Astrocyte (in vitro differentiated cells and primary cell): ENCODE data around the gene ANKRD12. TPM values are rescaled to one million over a fixed set of nuclear protein-coding genes. Genes with fewer than 3 reads are reported as not detected.

Experiments
- DNase-seq: peaks from one replicate; pipeline ENCODE4 v3.0.0-alpha.2; 2010; ENCODE audit warnings: low read depth
- FAIRE-seq: peaks from 2 replicates; lab custom pipeline; 2011; peaks lifted over from hg19 to GRCh38; lab: Jason Lieb, UNC
- H2AFZ ChIP-seq: 2 replicates; pipeline ENCODE4 v1.6.0; 2012; ENCODE audit warnings: low read depth, low read length, inconsistent platforms
- H3K27ac ChIP-seq: 2 replicates; pipeline ENCODE4 v1.5.1; 2011; ENCODE audit warnings: low read depth, low read length, inconsistent platforms
- H3K27me3 ChIP-seq: 2 replicates; pipeline ENCODE4 v1.6.0; 2011; ENCODE audit warnings: low read length, inconsistent platforms; ENCODE audit not compliant: insufficient read depth
- H3K36me3 ChIP-seq: 2 replicates; pipeline ENCODE4 v1.5.1; 2011; ENCODE audit warnings: low read length, inconsistent platforms; ENCODE audit not compliant: insufficient read depth
- H3K4me1 ChIP-seq: 2 replicates; pipeline ENCODE4 v1.5.1; 2011; ENCODE audit warnings: low read length, inconsistent platforms; ENCODE audit not compliant: insufficient read depth
- H3K4me2 ChIP-seq: 2 replicates; pipeline ENCODE4 v1.6.0; 2012; ENCODE audit warnings: low read length, inconsistent platforms
- H3K4me3 ChIP-seq: 2 replicates; pipeline ENCODE4 v1.5.1; 2011; ENCODE audit warnings: low read depth, mild to moderate bottlenecking, low read length, inconsistent platforms; ENCODE audit not compliant: insufficient read depth
- H3K79me2 ChIP-seq: 2 replicates; pipeline ENCODE4 v1.6.0; 2012; ENCODE audit warnings: mild to moderate bottlenecking, low read length, inconsistent platforms; ENCODE audit not compliant: insufficient read depth
- H3K9ac ChIP-seq: 2 replicates; pipeline ENCODE4 v1.6.0; 2012; ENCODE audit warnings: mild to moderate bottlenecking, low read length, inconsistent platforms
- H3K9me3 ChIP-seq: 2 replicates; pipeline ENCODE4 v1.5.1; 2012; ENCODE audit warnings: low read depth, mild to moderate bottlenecking, low read length, inconsistent platforms; ENCODE audit not compliant: insufficient read depth
- H4K20me1 ChIP-seq: 2 replicates; pipeline ENCODE4 v1.6.0; 2012; ENCODE audit warnings: low read length, inconsistent platforms; ENCODE audit not compliant: insufficient read depth
- H3K27ac Mint-ChIP-seq: one replicate; pipeline ENCODE4 v1.8.0; 2021; ENCODE audit warnings: mild to moderate bottlenecking, mixed read lengths; ENCODE audit not compliant: unreplicated experiment
- H3K27me3 Mint-ChIP-seq: one replicate; pipeline ENCODE4 v1.8.0; 2021; ENCODE audit warnings: low read depth, mixed read lengths; ENCODE audit not compliant: unreplicated experiment
- H3K36me3 Mint-ChIP-seq: one replicate; pipeline ENCODE4 v1.8.0; 2021; ENCODE audit warnings: low read depth, mixed read lengths; ENCODE audit not compliant: unreplicated experiment
- H3K4me1 Mint-ChIP-seq: one replicate; pipeline ENCODE4 v1.8.0; 2021; ENCODE audit warnings: low read depth, mixed read lengths; ENCODE audit not compliant: unreplicated experiment
- H3K4me3 Mint-ChIP-seq: one replicate; pipeline ENCODE4 v1.8.0; 2021; ENCODE audit warnings: mild to moderate bottlenecking, moderate library complexity, mixed read lengths; ENCODE audit not compliant: unreplicated experiment
- H3K9me3 Mint-ChIP-seq: one replicate; pipeline ENCODE4 v1.8.0; 2021; ENCODE audit warnings: mild to moderate bottlenecking, mixed read lengths; ENCODE audit not compliant: unreplicated experiment
- EZH2 ChIP-seq: IDR thresholded peaks from 2 replicates; pipeline ENCODE4 v1.6.1; 2012; ENCODE audit warnings: mild to moderate bottlenecking, low read length, inconsistent platforms; ENCODE audit not compliant: insufficient read depth
- total RNA-seq: library from RNA; stranded (reverse); gene quantifications from 2 replicates; pipeline ENCODE4 v1.2.1, GENCODE V29; 2021
- TF ChIP-seq, protein P1 (sequence below): IDR thresholded peaks from 2 replicates; pipeline ENCODE4 v1.5.1; 2011; ENCODE audit warnings: low read depth, mild to moderate bottlenecking, inconsistent platforms, low read length, moderate library complexity; ENCODE audit not compliant: insufficient read depth

The ANKRD12 gene
- total RNA-seq, 1 donor from 2014 or later: 24.4 TPM

DNA sequence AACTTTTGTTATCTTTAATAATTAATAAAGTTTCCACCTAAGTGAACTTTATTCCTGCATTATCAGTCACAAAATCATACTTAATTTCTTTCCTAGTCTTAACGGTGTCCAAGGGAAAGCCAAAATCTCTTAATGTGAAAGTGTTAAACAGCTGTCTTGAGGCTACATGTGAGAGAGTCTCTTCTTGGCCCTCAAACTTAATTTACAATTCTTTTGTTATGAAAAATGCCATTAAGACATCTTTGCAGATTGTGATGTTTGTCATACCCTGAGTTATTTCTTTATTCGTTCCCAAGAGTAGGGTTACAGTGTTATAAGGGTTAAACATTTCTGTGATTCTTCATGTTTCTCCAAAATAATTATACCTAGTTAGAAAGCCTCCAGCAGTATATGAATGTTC lies 64.6 kb downstream of the ANKRD12 start:
- Histone ChIP-seq H3K27me3 (no peaks in the 10 kb centered on the region), H3K4me3 (no peak overlapping the region), H3K4me2 (no peak overlapping the region), H3K9me3 (no peaks in the 10 kb centered on the region), H4K20me1 (no peaks in the 10 kb centered on the region), H2AFZ (no peak overlapping the region), H3K27ac (no peak overlapping the region), H3K36me3 (no peaks in the 10 kb centered on the region), H3K9ac (no peak overlapping the region), H3K4me1 (no peaks in the 10 kb centered on the region), H3K79me2 (no peaks in the 10 kb centered on the region)
- Mint-ChIP-seq H3K27ac (no peak overlapping the region), H3K27me3 (no peaks in the 10 kb centered on the region), H3K4me1 (no peaks in the 10 kb centered on the region), H3K9me3 (no peaks in the 10 kb centered on the region), H3K4me3 (no peak overlapping the region), H3K36me3 (no peaks in the 10 kb centered on the region)
- TF ChIP-seq, protein P1, sequence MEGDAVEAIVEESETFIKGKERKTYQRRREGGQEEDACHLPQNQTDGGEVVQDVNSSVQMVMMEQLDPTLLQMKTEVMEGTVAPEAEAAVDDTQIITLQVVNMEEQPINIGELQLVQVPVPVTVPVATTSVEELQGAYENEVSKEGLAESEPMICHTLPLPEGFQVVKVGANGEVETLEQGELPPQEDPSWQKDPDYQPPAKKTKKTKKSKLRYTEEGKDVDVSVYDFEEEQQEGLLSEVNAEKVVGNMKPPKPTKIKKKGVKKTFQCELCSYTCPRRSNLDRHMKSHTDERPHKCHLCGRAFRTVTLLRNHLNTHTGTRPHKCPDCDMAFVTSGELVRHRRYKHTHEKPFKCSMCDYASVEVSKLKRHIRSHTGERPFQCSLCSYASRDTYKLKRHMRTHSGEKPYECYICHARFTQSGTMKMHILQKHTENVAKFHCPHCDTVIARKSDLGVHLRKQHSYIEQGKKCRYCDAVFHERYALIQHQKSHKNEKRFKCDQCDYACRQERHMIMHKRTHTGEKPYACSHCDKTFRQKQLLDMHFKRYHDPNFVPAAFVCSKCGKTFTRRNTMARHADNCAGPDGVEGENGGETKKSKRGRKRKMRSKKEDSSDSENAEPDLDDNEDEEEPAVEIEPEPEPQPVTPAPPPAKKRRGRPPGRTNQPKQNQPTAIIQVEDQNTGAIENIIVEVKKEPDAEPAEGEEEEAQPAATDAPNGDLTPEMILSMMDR: no peak
- no peak for TF ChIP-seq EZH2
- DNase-seq (no peak), FAIRE-seq (no peak)

DNA sequence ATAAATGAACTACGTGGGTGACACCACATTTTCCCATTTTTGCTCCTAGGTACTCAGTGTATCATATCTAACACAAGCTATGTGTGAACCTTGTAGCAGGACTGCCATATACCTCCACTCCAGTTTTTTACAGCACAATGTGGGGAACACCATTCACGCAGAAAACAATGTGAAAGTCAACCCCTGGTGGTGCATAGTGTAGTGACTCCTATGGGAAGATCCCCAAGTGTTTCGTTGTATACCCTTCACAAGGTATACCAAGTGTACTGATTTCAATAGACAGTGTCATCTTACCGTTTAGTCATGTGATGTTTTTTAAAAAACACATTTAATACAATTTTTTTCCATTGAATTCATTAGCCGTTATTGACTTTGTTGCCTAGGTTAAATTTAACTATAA lies 68.1 kb downstream of the ANKRD12 start:
- no peak overlapping the region for H2AFZ ChIP-seq
- H4K20me1 ChIP-seq: no peaks in the 10 kb centered on the region

DNA sequence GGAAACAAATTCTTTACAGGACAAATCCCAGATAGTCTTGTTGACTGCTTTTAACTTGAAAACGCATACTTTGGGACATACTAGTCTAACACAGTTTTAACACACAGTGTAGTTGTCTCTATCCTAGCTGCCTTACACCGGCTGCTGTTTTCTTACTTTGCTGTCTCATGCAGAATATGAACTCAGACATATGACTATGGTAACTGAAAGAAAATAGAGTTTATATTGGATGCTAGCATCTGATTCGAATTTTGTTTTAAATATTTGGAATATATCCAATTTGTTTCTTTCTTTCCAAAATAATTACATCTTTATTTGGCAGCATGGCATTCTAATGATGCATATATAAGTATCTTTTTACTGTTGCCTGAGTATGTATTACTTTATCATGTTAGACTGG lies 69.8 kb downstream of the ANKRD12 start:
- H3K9me3 Mint-ChIP-seq: no peaks in the 10 kb centered on the region
- FAIRE-seq: no peak
- H3K36me3 Mint-ChIP-seq: peaks cover 3% of the 10 kb centered on the region
- Histone ChIP-seq H3K27me3 (no peaks in the 10 kb centered on the region), H3K4me2 (no peak overlapping the region), H3K4me1 (no peaks in the 10 kb centered on the region), H2AFZ (no peak overlapping the region), H4K20me1 (no peaks in the 10 kb centered on the region), H3K9ac (no peak overlapping the region), H3K36me3 (no peaks in the 10 kb centered on the region), H3K79me2 (no peaks in the 10 kb centered on the region), H3K9me3 (no peaks in the 10 kb centered on the region), H3K4me3 (no peak overlapping the region), H3K27ac (no peak overlapping the region)
- H3K4me1 Mint-ChIP-seq: no peaks in the 10 kb centered on the region
- H3K27me3 Mint-ChIP-seq: no peaks in the 10 kb centered on the region
- TF ChIP-seq, protein P1: no peak
- TF ChIP-seq EZH2: no peak
- DNase-seq: no peak
- H3K27ac Mint-ChIP-seq: no peak overlapping the region
- no peak overlapping the region for H3K4me3 Mint-ChIP-seq

More for the DNA sequence above, 68.1 kb downstream of the ANKRD12 start:
- DNase-seq: no peak
- Histone ChIP-seq H3K79me2 (no peaks in the 10 kb centered on the region), H3K4me2 (no peak overlapping the region), H3K27me3 (no peaks in the 10 kb centered on the region), H3K9me3 (no peaks in the 10 kb centered on the region), H3K4me3 (no peak overlapping the region), H3K4me1 (no peaks in the 10 kb centered on the region), H3K36me3 (no peaks in the 10 kb centered on the region), H3K27ac (no peak overlapping the region), H3K9ac (no peak overlapping the region)
- TF ChIP-seq EZH2: no peak
- TF ChIP-seq, protein P1: no peak
- H3K9me3 Mint-ChIP-seq: no peaks in the 10 kb centered on the region
- H3K4me3 Mint-ChIP-seq: no peak overlapping the region
- no peak for FAIRE-seq
- H3K27ac Mint-ChIP-seq: no peak overlapping the region
- H3K4me1 Mint-ChIP-seq: no peaks in the 10 kb centered on the region
- H3K27me3 Mint-ChIP-seq: no peaks in the 10 kb centered on the region
- peaks cover 3% of the 10 kb centered on the region for H3K36me3 Mint-ChIP-seq
